ENCODE measurements around the gene NXPH3. TPM values are rescaled to one million over a fixed set of nuclear protein-coding genes. Genes with fewer than 3 reads are reported as not detected.

Gene NXPH3
- total and polyA plus RNA-seq, 10 of the 15 experiments (the other 5 are each of a cell fraction or from before 2014, with no cell fraction given): 0.08 to 0.35 (median 0.12) TPM; not detected in 2

- Histone ChIP-seq H3K27ac (ENCODE audit: control insufficient read depth, insufficient read depth) (no peak overlapping the region), H2AFZ (ENCODE audit: control insufficient read depth, low read depth, low read length) (no peak overlapping the region), H3K27me3 (replicated peaks in 1 of 2; ENCODE audit: control insufficient read depth in 2 of 2, insufficient read depth in 2 of 2, low read length in 1 of 2) (no peaks in the 10 kb centered on the region), H3K4me1 (ENCODE audit: control insufficient read depth, insufficient read depth, low read length) (no peaks in the 10 kb centered on the region), H3K79me2 (ENCODE audit: control insufficient read depth, insufficient read depth, low read length) (no peaks in the 10 kb centered on the region), H4K20me1 (ENCODE audit: control insufficient read depth, insufficient read depth) (no peaks in the 10 kb centered on the region), H3K36me3 (ENCODE audit: control insufficient read depth in 2 of 2, insufficient read depth in 2 of 2, low read length in 1 of 2) (no peaks in the 10 kb centered on the region), H3K4me3 (no peak overlapping the region), H3K9me3 (replicated peaks; ENCODE audit: control insufficient read depth, insufficient read depth, low read length) (no peaks in the 10 kb centered on the region), H3K4me2 (ENCODE audit: control insufficient read depth, insufficient read depth) (no peak overlapping the region), H3K9ac (ENCODE audit: control insufficient read depth, insufficient read depth, low read length) (no peak overlapping the region)
- no peak for ATAC-seq
- ChIA-PET RAD21 (ENCODE audit: unreplicated experiment) (no interaction called here), POLR2A (no interaction called here), SMC1A (ENCODE audit: uncharacterized antibody, unreplicated experiment) (interaction anchor here (2.6 kb wide), 1 partner anchor 113 kb away, joined by 11 read pairs; no protein-coding TSS in a partner anchor), CTCF (no interaction called here)
- intact Hi-C loops (cut with micrococcal nuclease; ENCODE audit: unreplicated experiment) (no loop called here), in situ Hi-C loops (cut with MboI) (no loop called here)
- 66% methylated on average over 5 of the region's 5 CpGs for WGBS (ENCODE audit: insufficient coverage, insufficient replicate concordance, low lambda C conversion rate, missing lambda C conversion rate)
- DNase-seq (ENCODE audit: low read depth, low spot score): no peak
- no peak for FAIRE-seq
- no TSS peak for BruUV-seq (replicated peaks)
- TF ChIP-seq, protein P1, sequence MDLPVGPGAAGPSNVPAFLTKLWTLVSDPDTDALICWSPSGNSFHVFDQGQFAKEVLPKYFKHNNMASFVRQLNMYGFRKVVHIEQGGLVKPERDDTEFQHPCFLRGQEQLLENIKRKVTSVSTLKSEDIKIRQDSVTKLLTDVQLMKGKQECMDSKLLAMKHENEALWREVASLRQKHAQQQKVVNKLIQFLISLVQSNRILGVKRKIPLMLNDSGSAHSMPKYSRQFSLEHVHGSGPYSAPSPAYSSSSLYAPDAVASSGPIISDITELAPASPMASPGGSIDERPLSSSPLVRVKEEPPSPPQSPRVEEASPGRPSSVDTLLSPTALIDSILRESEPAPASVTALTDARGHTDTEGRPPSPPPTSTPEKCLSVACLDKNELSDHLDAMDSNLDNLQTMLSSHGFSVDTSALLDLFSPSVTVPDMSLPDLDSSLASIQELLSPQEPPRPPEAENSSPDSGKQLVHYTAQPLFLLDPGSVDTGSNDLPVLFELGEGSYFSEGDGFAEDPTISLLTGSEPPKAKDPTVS (IDR thresholded peaks at IDR 0.05; ENCODE audit: low read depth, low read length): no peak
- no peak for TF ChIP-seq SMAD5 (IDR thresholded peaks at IDR 0.05; ENCODE audit: low read depth)
- TF ChIP-seq CBX5 (IDR thresholded peaks at IDR 0.05; ENCODE audit: low read depth): no peak
- no peak for TF ChIP-seq SRF (IDR thresholded peaks at IDR 0.05; ENCODE audit: low read depth in 2 of 2, low read length in 2 of 2)
- no peak for TF ChIP-seq ZBTB40 (IDR thresholded peaks at IDR 0.05; ENCODE audit: borderline replicate concordance)
- no peak for TF ChIP-seq ZNF207 (IDR thresholded peaks at IDR 0.05; ENCODE audit: borderline replicate concordance)
These were observed 7.6 kb downstream of the NXPH3 start for GRCh38 chr17:49583226-49583625.

Data from GM12878 (cell line).